GM23248 (cell line): ENCODE data around the gene APOL4. TPM values are rescaled to one million over a fixed set of nuclear protein-coding genes. Genes with fewer than 3 reads are reported as not detected.
"Not testable (repeated sequence)": the region's sequence is repeated elsewhere in the genome, so short reads cannot be mapped to it uniquely, and the experiment has no call there.

ENCODE experiments used
- DNase-seq: peaks from one replicate; pipeline ENCODE4 v3.0.0-alpha.2; 2015
- H2AFZ ChIP-seq: fragments of 200-600 bp; sonication (generic); 2 replicates; pipeline ENCODE4 v1.6.1; 2016; ENCODE audit warnings: antibody characterized with exemption
- H3F3A ChIP-seq: fragments of 200-600 bp; sonication (generic); 2 replicates; pipeline ENCODE4 v1.6.1; 2016; ENCODE audit warnings: mild to moderate bottlenecking, antibody characterized with exemption, mixed run types; ENCODE audit not compliant: insufficient read depth
- H3K27ac ChIP-seq: fragments of 200-600 bp; sonication (generic); 2 replicates; pipeline ENCODE4 v1.5.1; 2016; ENCODE audit warnings: mild to moderate bottlenecking
- H3K27me3 ChIP-seq: fragments of 200-600 bp; sonication (generic); replicated peaks from 2 replicates; pipeline ENCODE4 v1.6.1; 2016; ENCODE audit warnings: mild to moderate bottlenecking; ENCODE audit not compliant: insufficient read depth
- H3K36me3 ChIP-seq: fragments of 200-600 bp; sonication (generic); 2 replicates; pipeline ENCODE4 v1.6.1; 2016; ENCODE audit warnings: low read depth, mild to moderate bottlenecking
- H3K4me1 ChIP-seq: fragments of 200-600 bp; sonication (generic); 2 replicates; pipeline ENCODE4 v1.6.1; 2016; ENCODE audit warnings: mild to moderate bottlenecking; ENCODE audit not compliant: insufficient read depth
- H3K4me2 ChIP-seq: fragments of 200-600 bp; sonication (generic); one replicate; pipeline ENCODE4 v1.6.1; 2016; ENCODE audit warnings: mild to moderate bottlenecking; ENCODE audit not compliant: unreplicated experiment
- H3K4me3 ChIP-seq: fragments of 200-600 bp; sonication (generic); 2 replicates; pipeline ENCODE4 v1.5.1; 2016; ENCODE audit warnings: mild to moderate bottlenecking
- H3K79me2 ChIP-seq: fragments of 200-600 bp; sonication (generic); 2 replicates; pipeline ENCODE4 v1.6.1; 2016; ENCODE audit warnings: mild to moderate bottlenecking; ENCODE audit not compliant: insufficient read depth
- H3K9ac ChIP-seq: fragments of 200-600 bp; sonication (generic); 2 replicates; pipeline ENCODE4 v1.6.1; 2016; ENCODE audit warnings: mild to moderate bottlenecking
- H3K9me2 ChIP-seq: fragments of 200-600 bp; sonication (generic); 2 replicates; pipeline ENCODE4 v1.6.1; 2016; ENCODE audit warnings: mixed run types, mild to moderate bottlenecking, moderate library complexity; ENCODE audit not compliant: insufficient read depth
- H3K9me3 ChIP-seq: fragments of 200-600 bp; sonication (generic); one replicate; pipeline ENCODE4 v1.6.1; 2017; ENCODE audit warnings: low read depth
- H4K20me1 ChIP-seq: fragments of 200-600 bp; sonication (generic); 2 replicates; pipeline ENCODE4 v1.6.0; 2016; ENCODE audit not compliant: insufficient read depth
- EZH2 ChIP-seq: fragments of 200-600 bp; sonication (generic); IDR thresholded peaks from 2 replicates; pipeline ENCODE4 v1.6.1; 2018; ENCODE audit warnings: antibody characterized with exemption, mild to moderate bottlenecking; ENCODE audit not compliant: insufficient read depth, poor library complexity, severe bottlenecking
- EZH2phosphoT487 ChIP-seq: fragments of 200-600 bp; sonication (generic); IDR thresholded peaks from 2 replicates; pipeline ENCODE4 v1.6.1; 2018; ENCODE audit warnings: antibody characterized with exemption, moderate library complexity, mild to moderate bottlenecking, low read depth; ENCODE audit not compliant: insufficient read depth
- WGBS, 2 experiments: methylation state at CpG; one replicate each; pipeline ENCODE4 v1.1.6; 2015 to 2017; ENCODE audit warnings: low lambda C conversion rate in 2 of 2, low coverage in 1 of 2; ENCODE audit errors: missing lambda C conversion rate in 2 of 2; 5-methylcytosine and 5-hydroxymethylcytosine counted together
- in situ Hi-C: fragments of 300-500 bp; cut with MboI; formaldehyde crosslinking; loops from 2 replicates; pipeline ENCODE4 v1.15.0; 2020
- polyA plus RNA-seq: library from polyadenylated mRNA; unstranded; fragments of >200 nt; fragmentation: Nextera tagmentation; extraction: Ambion mirVana; gene quantifications from 2 replicates; pipeline ENCODE4 v1.2.1, GENCODE V29; 2016
- total RNA-seq: library from RNA; depleted of rRNA; stranded (reverse); fragments of >200 nt; shearing (Covaris generic); gene quantifications from 2 replicates; pipeline ENCODE4 v1.2.3, GENCODE V29; 2014; rRNA removed

Gene APOL4
- not detected in 2 replicates for total RNA-seq
- polyA plus RNA-seq, result 0.06 TPM in 1 of 2 replicates, not detected in the other

DNA sequence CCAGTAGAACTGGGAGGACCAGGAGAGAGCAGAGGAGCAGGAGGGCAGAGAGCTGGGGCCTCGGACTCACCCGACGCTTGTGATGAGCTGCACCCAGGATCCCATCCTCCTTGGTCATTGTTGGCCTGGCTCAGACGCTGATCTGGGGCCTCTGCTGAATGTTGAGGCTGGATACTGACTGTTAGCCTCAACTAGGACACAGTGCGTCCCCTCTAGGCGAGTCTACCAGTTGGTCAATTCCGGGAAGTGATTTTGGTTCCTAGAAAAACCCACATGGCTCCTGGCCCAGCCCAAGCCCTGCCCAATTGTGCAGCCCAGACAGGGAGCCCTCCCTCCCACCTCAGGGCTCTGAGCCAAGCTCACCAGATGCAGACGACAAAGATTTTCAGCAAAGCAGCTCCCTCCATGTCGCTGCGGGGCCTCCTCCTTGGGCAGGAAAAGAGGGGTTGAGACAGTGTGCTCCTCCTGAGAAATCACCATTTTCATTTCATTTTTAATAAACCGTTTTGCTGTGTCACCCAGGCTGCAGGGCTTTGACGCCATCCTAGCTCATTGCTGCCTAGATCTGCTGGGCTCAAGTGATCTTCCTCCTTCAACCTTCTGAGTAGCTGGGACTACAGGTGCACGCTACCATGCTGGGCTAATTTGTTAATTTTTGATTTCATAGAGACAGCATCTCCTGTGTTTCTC is at the start of gene APOL4:
Gene APOL4, minus strand, starts transcription at position 180 of the 690 bp plus-strand sequence. Its CDS starts 75 bp downstream, at position 105.
- H4K20me1 ChIP-seq, result no peaks in the 10 kb centered on the region
- WGBS, 2 experiments, result 26 to 28% methylated on average over 12 to 13 of the region's 13 CpGs
- H3K27me3 ChIP-seq, result no peaks in the 10 kb centered on the region
- TF ChIP-seq EZH2, result no peak
- TF ChIP-seq EZH2phosphoT487, result no peak
- no peak within 1 kb of the TSS for H3K4me2 ChIP-seq
- H3K9me2 ChIP-seq, result no peaks in the 10 kb centered on the region
- no peaks in the 10 kb centered on the region for H3K9me3 ChIP-seq
- H3K36me3 ChIP-seq, result no peaks in the 10 kb centered on the region
- H3K27ac ChIP-seq, result no peak within 1 kb of the TSS
- H3K4me3 ChIP-seq, result no peak within 1 kb of the TSS
- in situ Hi-C loops, result no loop called here
- no peak within 1 kb of the TSS for H3K9ac ChIP-seq
- peaks cover 6% of the 10 kb centered on the region; the same call in 1 of the 2 replicates for H3K4me1 ChIP-seq
- H3F3A ChIP-seq, result no peaks in the 10 kb centered on the region
- DNase-seq, result peak; percentile 35
- no peaks in the 10 kb centered on the region for H3K79me2 ChIP-seq
- H2AFZ ChIP-seq, result peak within 1 kb of the TSS; percentile 34; the same call in 1 of the 2 replicates

GRCh38 chr22:36250292-36250960 is 48.8 kb upstream of the APOL4 start:
- H3K9me3 ChIP-seq, H2AFZ ChIP-seq, H3K9me2 ChIP-seq, H3K36me3 ChIP-seq, DNase-seq, H3K4me3 ChIP-seq, H3K79me2 ChIP-seq, H3K4me2 ChIP-seq, H3K9ac ChIP-seq, in situ Hi-C loops, H3K27me3 ChIP-seq, H3F3A ChIP-seq, H4K20me1 ChIP-seq, H3K27ac ChIP-seq: not testable (repeated sequence)
- 88 to 89% methylated on average over 24 of the region's 24 CpGs for WGBS, 2 experiments
- peaks cover 19% of the 10 kb centered on the region for H3K4me1 ChIP-seq

DNA sequence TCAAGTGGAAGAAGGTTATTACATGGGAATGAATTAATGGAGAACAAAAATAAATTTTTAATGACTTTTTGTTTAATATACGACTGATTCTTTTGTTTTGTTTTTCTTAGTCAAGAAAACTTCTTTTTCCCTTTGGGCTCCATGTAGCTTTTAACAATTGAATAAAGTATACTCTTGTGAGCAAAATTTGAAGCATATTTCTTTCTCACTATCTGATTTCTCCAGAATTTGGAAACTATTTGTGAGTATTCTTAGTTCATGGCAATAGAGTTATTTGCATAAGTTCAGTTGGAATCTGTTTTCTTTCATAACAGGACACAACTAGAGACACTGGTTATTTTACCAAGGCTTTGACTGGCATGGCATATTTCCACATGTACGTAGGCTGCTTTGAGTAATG is 47.6 kb upstream of the APOL4 start:
- Histone ChIP-seq H3K9ac (no peak overlapping the region), H3K36me3 (no peaks in the 10 kb centered on the region), H4K20me1 (no peaks in the 10 kb centered on the region), H3K4me3 (no peak overlapping the region), H3K79me2 (no peaks in the 10 kb centered on the region), H3K27ac (no peak overlapping the region), H3K4me1 (peaks cover 22% of the 10 kb centered on the region), H3K27me3 (no peaks in the 10 kb centered on the region), H3K9me2 (no peaks in the 10 kb centered on the region), H3K9me3 (no peaks in the 10 kb centered on the region), H3K4me2 (no peak overlapping the region), H3F3A (0 out of 2 replicates have a peak, but pooled peaks cover 12% of the 10 kb centered on the region), H2AFZ (no peak overlapping the region)
- TF ChIP-seq EZH2phosphoT487 (no peak), EZH2 (no peak)
- WGBS, 2 experiments, result 86 to 88% methylated on average over 2 of the region's 2 CpGs
- in situ Hi-C loops, result no loop called here
- no peak for DNase-seq

DNA sequence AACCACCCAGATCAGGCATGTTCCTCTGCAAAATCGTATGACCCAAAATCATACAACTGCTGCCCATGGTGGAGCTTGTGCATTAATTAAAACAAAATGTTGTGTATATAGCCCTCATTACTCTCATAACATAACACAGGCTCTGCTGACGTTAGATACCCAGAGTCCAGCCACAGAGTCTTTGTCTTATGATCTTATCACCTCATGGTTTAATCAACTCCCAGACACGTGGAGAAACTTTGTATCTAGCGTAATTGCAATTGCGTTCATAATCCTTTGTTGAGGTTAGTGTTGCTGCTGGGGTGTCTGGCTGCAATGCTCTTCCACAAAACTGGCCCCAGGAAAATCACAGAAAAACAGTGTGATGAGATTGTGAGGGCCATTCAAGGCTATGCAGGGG is 46.3 kb upstream of the APOL4 start:
- WGBS, 2 experiments, result 52 to 65% methylated on average over 5 of the region's 5 CpGs

More for the DNA sequence above, 46.3 kb upstream of the APOL4 start:
- no peaks in the 10 kb centered on the region for H3K9me3 ChIP-seq
- DNase-seq, result no peak
- H3K4me3 ChIP-seq, result no peak overlapping the region
- H3K4me2 ChIP-seq, result no peak overlapping the region
- 0 out of 2 replicates have a peak, but pooled peaks cover 14% of the 10 kb centered on the region for H3F3A ChIP-seq
- H2AFZ ChIP-seq, result no peak overlapping the region
- H3K9me2 ChIP-seq, result no peaks in the 10 kb centered on the region
- H3K27me3 ChIP-seq, result no peaks in the 10 kb centered on the region
- H3K27ac ChIP-seq, result no peak overlapping the region
- H3K4me1 ChIP-seq, result peaks cover 14% of the 10 kb centered on the region
- TF ChIP-seq EZH2phosphoT487, result no peak
- TF ChIP-seq EZH2, result no peak
- in situ Hi-C loops, result no loop called here
- H3K9ac ChIP-seq, result no peak overlapping the region
- H4K20me1 ChIP-seq, result no peaks in the 10 kb centered on the region
- H3K36me3 ChIP-seq, result no peaks in the 10 kb centered on the region
- H3K79me2 ChIP-seq, result no peaks in the 10 kb centered on the region
